ENCODE data around the gene IL21.
"Not testable (repeated sequence)": the region's sequence is repeated elsewhere in the genome, so short reads cannot be mapped to it uniquely, and the experiment has no call there.

Gene IL21

GRCh38 chr4:122658818-122659295 lies 38.0 kb upstream of the IL21 start:
- Histone ChIP-seq H3K27me3 (replicated peaks; ENCODE audit: insufficient read depth, low read length) (no peaks in the 10 kb centered on the region), H3F3A (ENCODE audit: insufficient read depth, low read length) (peaks cover 8% of the 10 kb centered on the region; the same call in 1 of the 2 replicates), H3K79me2 (ENCODE audit: low read length) (no peaks in the 10 kb centered on the region), H3K4me3 (ENCODE audit: low read length) (no peak overlapping the region), H3K9me2 (replicated peaks; ENCODE audit: insufficient read depth, low read length) (no peaks in the 10 kb centered on the region), H3K9me3 (replicated peaks; ENCODE audit: insufficient read depth, low read length) (no peaks in the 10 kb centered on the region), H3K4me2 (ENCODE audit: low read depth, low read length) (peak overlapping the region; percentile 42), H3K9ac (ENCODE audit: low read length) (no peak overlapping the region), H3K27ac (ENCODE audit: low read length) (peak overlapping the region; percentile 55; the same call in 1 of the 2 replicates), H4K20me1 (ENCODE audit: insufficient read depth, low read length) (no peaks in the 10 kb centered on the region), H2AFZ (ENCODE audit: low read length) (0 out of 2 replicates have a peak overlapping the region, but pooled peaks have one; percentile 6), H3K36me3 (replicated peaks; ENCODE audit: insufficient read depth, low read length) (no peaks in the 10 kb centered on the region), H3K4me1 (ENCODE audit: low read length) (peaks cover 12% of the 10 kb centered on the region; the same call in 1 of the 2 replicates)
- TF ChIP-seq EZH2phosphoT487 (IDR thresholded peaks at IDR 0.05; ENCODE audit: low read length) = no peak
- no peak for TF ChIP-seq EZH2 (optimal IDR thresholded peaks at IDR 0.05; ENCODE audit: low read depth, low read length)
- TF ChIP-seq CTCF (IDR thresholded peaks at IDR 0.05; ENCODE audit: low read length) = no peak
- peak; percentile 64 for DNase-seq

GRCh38 chr4:122658377-122658776 lies 37.5 kb upstream of the IL21 start:
- peak overlapping the region; percentile 55; the same call in 1 of the 2 replicates for H3K27ac ChIP-seq (ENCODE audit: low read length)
- TF ChIP-seq CTCF (IDR thresholded peaks at IDR 0.05; ENCODE audit: low read length) (no peak), EZH2phosphoT487 (IDR thresholded peaks at IDR 0.05; ENCODE audit: low read length) (no peak), EZH2 (optimal IDR thresholded peaks at IDR 0.05; ENCODE audit: low read depth, low read length) (no peak)
- H3K9me2 ChIP-seq (replicated peaks; ENCODE audit: insufficient read depth, low read length) = no peaks in the 10 kb centered on the region
- H2AFZ ChIP-seq (ENCODE audit: low read length) = no peak overlapping the region
- peaks cover 8% of the 10 kb centered on the region; the same call in 1 of the 2 replicates for H3F3A ChIP-seq (ENCODE audit: insufficient read depth, low read length)
- no peaks in the 10 kb centered on the region for H3K36me3 ChIP-seq (replicated peaks; ENCODE audit: insufficient read depth, low read length)
- H3K9ac ChIP-seq (ENCODE audit: low read length) = no peak overlapping the region
- H3K4me2 ChIP-seq (ENCODE audit: low read depth, low read length) = peak overlapping the region; percentile 42; the same call in 1 of the 2 replicates
- no peak for DNase-seq
- no peak overlapping the region for H3K4me3 ChIP-seq (ENCODE audit: low read length)
- H4K20me1 ChIP-seq (ENCODE audit: insufficient read depth, low read length) = no peaks in the 10 kb centered on the region
- H3K9me3 ChIP-seq (replicated peaks; ENCODE audit: insufficient read depth, low read length) = no peaks in the 10 kb centered on the region
- H3K27me3 ChIP-seq (replicated peaks; ENCODE audit: insufficient read depth, low read length) = no peaks in the 10 kb centered on the region
- H3K4me1 ChIP-seq (ENCODE audit: low read length) = peaks cover 12% of the 10 kb centered on the region; the same call in 1 of the 2 replicates
- H3K79me2 ChIP-seq (ENCODE audit: low read length) = no peaks in the 10 kb centered on the region

GRCh38 chr4:122657553-122657952 lies 36.7 kb upstream of the IL21 start:
- Histone ChIP-seq H3K4me1 (ENCODE audit: low read length) (peaks cover 12% of the 10 kb centered on the region; the same call in 1 of the 2 replicates), H3K27me3 (replicated peaks; ENCODE audit: insufficient read depth, low read length) (no peaks in the 10 kb centered on the region), H3K9me3 (replicated peaks; ENCODE audit: insufficient read depth, low read length) (no peaks in the 10 kb centered on the region), H3K9ac (ENCODE audit: low read length) (no peak overlapping the region), H3K4me3 (ENCODE audit: low read length) (no peak overlapping the region), H3K4me2 (ENCODE audit: low read depth, low read length) (no peak overlapping the region), H3K27ac (ENCODE audit: low read length) (no peak overlapping the region), H3F3A (ENCODE audit: insufficient read depth, low read length) (peaks cover 8% of the 10 kb centered on the region; the same call in 1 of the 2 replicates), H3K9me2 (replicated peaks; ENCODE audit: insufficient read depth, low read length) (no peaks in the 10 kb centered on the region), H4K20me1 (ENCODE audit: insufficient read depth, low read length) (no peaks in the 10 kb centered on the region), H3K79me2 (ENCODE audit: low read length) (no peaks in the 10 kb centered on the region), H3K36me3 (replicated peaks; ENCODE audit: insufficient read depth, low read length) (no peaks in the 10 kb centered on the region), H2AFZ (ENCODE audit: low read length) (no peak overlapping the region)
- no peak for TF ChIP-seq EZH2 (optimal IDR thresholded peaks at IDR 0.05; ENCODE audit: low read depth, low read length)
- TF ChIP-seq EZH2phosphoT487 (IDR thresholded peaks at IDR 0.05; ENCODE audit: low read length) = no peak
- no peak for TF ChIP-seq CTCF (IDR thresholded peaks at IDR 0.05; ENCODE audit: low read length)
- no peak for DNase-seq

- not testable (repeated sequence) for H3K36me3 ChIP-seq (replicated peaks; ENCODE audit: insufficient read depth, low read length); H3K4me2 ChIP-seq (ENCODE audit: low read depth, low read length); H3K27ac ChIP-seq (ENCODE audit: low read length); H3K9me3 ChIP-seq (replicated peaks; ENCODE audit: insufficient read depth, low read length); H2AFZ ChIP-seq (ENCODE audit: low read length); DNase-seq; H3K27me3 ChIP-seq (replicated peaks; ENCODE audit: insufficient read depth, low read length); H3K9me2 ChIP-seq (replicated peaks; ENCODE audit: insufficient read depth, low read length); H3K79me2 ChIP-seq (ENCODE audit: low read length); H3F3A ChIP-seq (ENCODE audit: insufficient read depth, low read length); H3K4me3 ChIP-seq (ENCODE audit: low read length); H4K20me1 ChIP-seq (ENCODE audit: insufficient read depth, low read length); H3K9ac ChIP-seq (ENCODE audit: low read length)
- H3K4me1 ChIP-seq (ENCODE audit: low read length) = peaks cover 12% of the 10 kb centered on the region; the same call in 1 of the 2 replicates
Observed at GRCh38 chr4:122656583-122656982, 35.7 kb upstream of the IL21 start.
